ENCODE data around the gene TMEM51.

DNA sequence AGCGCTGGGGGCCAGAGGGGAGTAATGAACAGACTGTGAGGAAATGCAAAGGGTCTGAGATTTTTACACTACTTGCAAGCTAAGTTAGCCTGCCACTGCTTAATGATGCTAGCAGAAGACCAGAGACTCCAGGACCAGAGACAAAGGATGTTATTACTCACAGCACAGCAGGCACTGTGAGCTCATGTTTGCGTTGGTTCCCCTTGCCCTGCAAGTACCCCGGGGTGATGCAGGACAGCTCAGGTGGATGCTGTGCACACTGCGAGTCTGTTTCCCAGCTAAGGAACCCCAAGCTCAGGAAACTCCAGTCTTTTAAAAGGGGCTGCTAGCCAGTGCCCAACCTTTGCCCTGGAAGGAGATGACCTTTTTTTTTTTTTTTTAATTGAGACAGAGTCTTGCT, 94.7 kb downstream of the TMEM51 start:
- TF ChIP-seq CTCF (IDR thresholded peaks at IDR 0.05; ENCODE audit: low read depth, low read length, poor library complexity, severe bottlenecking): no peak
- no peak for TF ChIP-seq EZH2phosphoT487 (IDR thresholded peaks at IDR 0.05; ENCODE audit: borderline replicate concordance, low read length)

All from DOHH2 (cell line).